ENCODE results near the gene PLA2G4A.

Gene PLA2G4A

DNA sequence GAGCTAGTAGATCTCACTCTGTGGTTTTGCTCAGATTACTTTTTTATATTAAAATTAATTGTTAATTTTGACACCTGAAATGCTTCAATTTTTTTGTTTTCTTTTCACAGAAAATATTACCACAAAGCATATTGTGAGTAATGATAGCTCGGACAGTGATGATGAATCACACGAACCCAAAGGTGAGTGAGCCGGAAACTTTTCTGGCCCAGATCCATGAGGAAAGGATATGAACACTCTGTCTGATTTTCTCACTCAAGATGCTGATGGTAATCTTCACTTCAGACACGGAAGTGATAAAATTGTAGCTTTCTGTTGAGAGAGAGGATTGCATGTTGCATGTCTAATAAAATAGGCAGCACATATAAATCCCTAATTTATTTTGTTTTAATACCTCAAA is 121.8 kb downstream of the PLA2G4A start:
- no peak overlapping the region for H3K4me3 ChIP-seq (replicated peaks in 1 of 2; ENCODE audit: low read depth in 2 of 2, low read length in 2 of 2)
- DNase-seq (ENCODE audit: low read depth in 2 of 2) = peak; percentile 19 to 76
- TF ChIP-seq, protein P1, sequence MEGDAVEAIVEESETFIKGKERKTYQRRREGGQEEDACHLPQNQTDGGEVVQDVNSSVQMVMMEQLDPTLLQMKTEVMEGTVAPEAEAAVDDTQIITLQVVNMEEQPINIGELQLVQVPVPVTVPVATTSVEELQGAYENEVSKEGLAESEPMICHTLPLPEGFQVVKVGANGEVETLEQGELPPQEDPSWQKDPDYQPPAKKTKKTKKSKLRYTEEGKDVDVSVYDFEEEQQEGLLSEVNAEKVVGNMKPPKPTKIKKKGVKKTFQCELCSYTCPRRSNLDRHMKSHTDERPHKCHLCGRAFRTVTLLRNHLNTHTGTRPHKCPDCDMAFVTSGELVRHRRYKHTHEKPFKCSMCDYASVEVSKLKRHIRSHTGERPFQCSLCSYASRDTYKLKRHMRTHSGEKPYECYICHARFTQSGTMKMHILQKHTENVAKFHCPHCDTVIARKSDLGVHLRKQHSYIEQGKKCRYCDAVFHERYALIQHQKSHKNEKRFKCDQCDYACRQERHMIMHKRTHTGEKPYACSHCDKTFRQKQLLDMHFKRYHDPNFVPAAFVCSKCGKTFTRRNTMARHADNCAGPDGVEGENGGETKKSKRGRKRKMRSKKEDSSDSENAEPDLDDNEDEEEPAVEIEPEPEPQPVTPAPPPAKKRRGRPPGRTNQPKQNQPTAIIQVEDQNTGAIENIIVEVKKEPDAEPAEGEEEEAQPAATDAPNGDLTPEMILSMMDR (IDR thresholded peaks at IDR 0.05; ENCODE audit: low read depth, low read length) = no peak

DNA sequence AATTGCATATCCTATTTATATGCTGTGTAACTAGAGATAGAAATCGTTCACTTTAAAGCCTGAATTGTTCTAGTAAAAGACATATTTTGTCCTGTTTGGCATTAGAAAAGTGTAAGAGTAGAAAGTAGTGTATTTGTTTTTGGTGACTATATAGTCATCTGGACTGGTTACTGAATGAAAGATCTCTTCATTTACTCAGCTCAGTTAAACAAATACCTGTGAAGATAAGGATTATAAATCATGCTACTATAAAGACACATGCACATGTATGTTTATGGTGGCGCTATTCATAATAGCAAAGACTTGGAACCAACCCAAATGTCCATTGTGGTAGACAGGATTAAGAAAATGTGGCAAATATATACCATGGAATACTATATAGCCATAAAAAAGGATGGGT is 125.1 kb downstream of the PLA2G4A start:
- no peak for DNase-seq (ENCODE audit: low read depth in 2 of 2)
- TF ChIP-seq, protein P1 (IDR thresholded peaks at IDR 0.05; ENCODE audit: low read depth, low read length) = no peak
- H3K4me3 ChIP-seq (replicated peaks in 1 of 2; ENCODE audit: low read depth in 2 of 2, low read length in 2 of 2) = no peak overlapping the region

DNA sequence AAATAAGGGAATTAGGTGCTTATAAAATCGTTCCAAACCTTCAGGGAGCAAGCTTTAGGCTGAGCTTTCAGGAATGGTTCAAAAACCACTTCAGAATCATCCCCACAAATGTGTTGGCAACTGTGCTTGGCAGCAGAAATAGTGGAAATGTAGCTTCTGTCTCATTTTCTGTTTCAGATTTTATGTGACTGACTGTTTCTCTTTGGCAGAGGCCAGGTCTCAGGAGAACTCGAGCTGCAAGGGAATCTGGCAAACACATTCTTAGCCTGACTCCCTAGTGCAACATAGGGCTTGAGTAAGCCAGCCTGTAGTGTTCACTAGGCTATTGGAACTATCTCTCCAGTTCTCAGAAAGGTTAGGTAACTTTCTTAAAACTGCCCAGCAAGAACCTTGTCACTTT is 128.6 kb downstream of the PLA2G4A start:
- peak; percentile 31 to 52 for DNase-seq (ENCODE audit: low read depth in 2 of 2)
- TF ChIP-seq, protein P1 (IDR thresholded peaks at IDR 0.05; ENCODE audit: low read depth, low read length) = no peak
- H3K4me3 ChIP-seq (replicated peaks in 1 of 2; ENCODE audit: low read depth in 2 of 2, low read length in 2 of 2) = no peak overlapping the region

DNA sequence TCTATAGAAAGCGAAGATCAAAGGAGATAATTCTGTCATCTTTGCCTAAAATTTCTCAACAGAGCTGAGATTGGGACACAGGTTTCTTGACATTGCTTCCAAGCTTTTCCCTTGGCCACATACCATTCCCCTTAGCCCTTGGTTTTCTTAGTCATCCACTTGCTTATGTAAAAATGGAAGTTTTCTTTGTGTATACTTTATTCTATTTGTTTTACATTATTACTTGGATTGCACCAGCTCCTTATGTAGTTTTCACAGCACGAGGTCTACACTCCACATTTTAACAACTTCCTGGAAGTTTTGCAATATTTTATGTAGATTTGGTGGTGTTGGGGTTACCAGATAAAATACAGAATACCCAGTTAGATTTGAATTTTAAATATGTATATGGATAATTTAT is 129.8 kb downstream of the PLA2G4A start:
- TF ChIP-seq, protein P1 (IDR thresholded peaks at IDR 0.05; ENCODE audit: low read depth, low read length) = no peak
- peak in 1 of 2 donors; percentile 87 for DNase-seq (ENCODE audit: low read depth in 2 of 2)

DNA sequence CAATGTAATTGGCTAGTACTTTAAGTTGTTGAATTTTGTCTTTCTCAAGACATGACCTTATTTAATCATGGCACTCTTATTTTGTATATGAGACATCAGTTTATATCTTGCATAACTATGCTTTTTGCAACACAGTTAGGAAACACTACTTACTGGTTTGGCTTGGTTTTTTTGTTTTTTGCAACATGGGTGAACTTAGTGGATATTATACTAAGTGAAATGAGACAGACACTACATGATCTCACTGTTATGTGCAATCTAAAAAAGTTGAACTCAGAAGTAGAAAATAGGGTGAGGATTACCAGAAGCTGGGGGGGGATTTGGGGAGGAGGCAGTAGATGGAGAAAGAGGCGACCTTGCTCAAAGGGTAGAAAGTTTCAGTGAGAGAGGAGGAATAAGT is 132.1 kb downstream of the PLA2G4A start:
- TF ChIP-seq, protein P1 (IDR thresholded peaks at IDR 0.05; ENCODE audit: low read depth, low read length) = no peak
- DNase-seq (ENCODE audit: low read depth in 2 of 2) = peak; percentile 46 to 69
- no peak overlapping the region for H3K4me3 ChIP-seq (replicated peaks in 1 of 2; ENCODE audit: low read depth in 2 of 2, low read length in 2 of 2)

More for the DNA sequence above, 129.8 kb downstream of the PLA2G4A start:
- H3K4me3 ChIP-seq (replicated peaks in 1 of 2; ENCODE audit: low read depth in 2 of 2, low read length in 2 of 2) = no peak overlapping the region

DNA sequence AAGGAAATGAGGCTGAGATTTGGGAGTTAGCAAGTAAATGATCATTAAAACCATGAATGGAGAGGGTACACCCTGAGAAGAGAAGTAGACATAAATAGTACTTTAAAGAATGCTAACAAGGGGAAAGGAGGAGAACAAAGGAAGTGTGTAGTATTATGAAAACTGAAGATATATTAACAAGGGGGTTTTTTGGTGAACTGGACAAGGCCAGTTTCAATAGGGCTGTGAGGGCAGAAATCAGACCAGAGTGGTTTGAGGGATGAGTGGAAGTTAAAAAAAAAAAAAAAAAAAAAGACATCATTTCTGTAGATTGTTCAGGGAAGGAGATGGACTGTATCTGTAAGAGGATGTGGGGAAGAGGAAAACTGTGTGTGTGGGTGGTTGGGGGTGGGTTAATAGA is 137.1 kb downstream of the PLA2G4A start:
- TF ChIP-seq, protein P1 (IDR thresholded peaks at IDR 0.05; ENCODE audit: low read depth, low read length) = no peak
- no peak for DNase-seq (ENCODE audit: low read depth in 2 of 2)
- no peak overlapping the region for H3K4me3 ChIP-seq (replicated peaks in 1 of 2; ENCODE audit: low read depth in 2 of 2, low read length in 2 of 2)

DNA sequence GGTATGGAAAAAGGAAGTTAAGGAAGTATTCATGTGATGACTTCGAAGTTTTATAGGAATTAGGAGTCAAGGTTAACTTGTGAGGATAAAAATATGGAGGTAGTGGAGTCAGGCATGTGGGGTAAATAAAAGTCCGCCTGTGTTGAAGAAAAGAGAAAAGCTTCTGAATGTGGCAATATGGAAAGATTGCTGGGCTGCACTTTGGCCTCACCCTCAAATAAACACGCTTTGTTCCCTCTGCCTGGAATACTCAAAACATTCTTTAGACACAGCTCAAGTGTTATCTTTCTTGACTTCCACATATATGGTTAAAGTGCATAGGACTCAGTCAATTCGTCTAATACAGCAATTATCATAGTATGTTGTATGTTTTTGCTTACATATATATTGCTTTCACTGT is 137.7 kb downstream of the PLA2G4A start:
- TF ChIP-seq, protein P1 (IDR thresholded peaks at IDR 0.05; ENCODE audit: low read depth, low read length) = no peak
- DNase-seq (ENCODE audit: low read depth in 2 of 2) = no peak
- H3K4me3 ChIP-seq (replicated peaks in 1 of 2; ENCODE audit: low read depth in 2 of 2, low read length in 2 of 2) = no peak overlapping the region
